ENCODE measurements around the gene SH3PXD2A. TPM values are rescaled to one million over a fixed set of nuclear protein-coding genes. Genes with fewer than 3 reads are reported as not detected.

The SH3PXD2A gene
- total and polyA plus RNA-seq, 10 of the 15 experiments (the other 5 are each of a cell fraction or from before 2014, with no cell fraction given), result 0.63 to 14.0 (median 4.4) TPM

- ATAC-seq (no peak), FAIRE-seq (no peak), DNase-seq (ENCODE audit: low read depth, low spot score) (no peak)
- Histone ChIP-seq H3K36me3 (ENCODE audit: control insufficient read depth in 2 of 2, insufficient read depth in 2 of 2, low read length in 1 of 2) (peaks cover 24 to 27% of the 10 kb centered on the region in 2 experiments; a peak in 3 of 4 replicates), H3K4me2 (ENCODE audit: control insufficient read depth, insufficient read depth) (no peak overlapping the region), H3K9ac (ENCODE audit: control insufficient read depth, insufficient read depth, low read length) (no peak overlapping the region), H3K4me3 (no peak overlapping the region), H3K27ac (ENCODE audit: control insufficient read depth, insufficient read depth) (no peak overlapping the region), H3K9me3 (replicated peaks; ENCODE audit: control insufficient read depth, insufficient read depth, low read length) (no peaks in the 10 kb centered on the region), H3K79me2 (ENCODE audit: control insufficient read depth, insufficient read depth, low read length) (no peaks in the 10 kb centered on the region), H2AFZ (ENCODE audit: control insufficient read depth, low read depth, low read length) (no peak overlapping the region), H3K4me1 (ENCODE audit: control insufficient read depth, insufficient read depth, low read length) (no peaks in the 10 kb centered on the region), H4K20me1 (ENCODE audit: control insufficient read depth, insufficient read depth) (no peaks in the 10 kb centered on the region), H3K27me3 (replicated peaks in 1 of 2; ENCODE audit: control insufficient read depth in 2 of 2, insufficient read depth in 2 of 2, low read length in 1 of 2) (no peaks in the 10 kb centered on the region)
- SMC1A ChIA-PET (ENCODE audit: uncharacterized antibody, unreplicated experiment), result no interaction called here
- POLR2A ChIA-PET, result interaction anchor here (0.6 kb wide), 1 partner anchor 13 kb away, joined by 6 read pairs; no protein-coding TSS in a partner anchor
- TF ChIP-seq WRNIP1 (IDR thresholded peaks at IDR 0.05; ENCODE audit: borderline replicate concordance, low read depth, low read length), result no peak
- TF ChIP-seq SREBF1 (IDR thresholded peaks at IDR 0.05; ENCODE audit: low read length), result no peak
- TF ChIP-seq RAD51 (IDR thresholded peaks at IDR 0.05), result no peak
- no peak for TF ChIP-seq PML (IDR thresholded peaks at IDR 0.05; ENCODE audit: low read length)
- no peak for TF ChIP-seq SIN3A (IDR thresholded peaks at IDR 0.05; ENCODE audit: low read depth, low read length)
- no peak for TF ChIP-seq MXI1 (IDR thresholded peaks at IDR 0.05; ENCODE audit: low read depth, low read length)
- TF ChIP-seq MAX (IDR thresholded peaks at IDR 0.05; ENCODE audit: low read depth, low read length), result no peak
- no peak for TF ChIP-seq POLR2AphosphoS5 (IDR thresholded peaks at IDR 0.05; ENCODE audit: low read length)
- TF ChIP-seq NFYB (IDR thresholded peaks at IDR 0.05; ENCODE audit: insufficient read depth, low read depth, low read length), result no peak
- no peak for TF ChIP-seq CBX3 (IDR thresholded peaks at IDR 0.05; ENCODE audit: borderline replicate concordance, low read depth)
- TF ChIP-seq DPF2 (IDR thresholded peaks at IDR 0.05), result no peak
- TF ChIP-seq RB1 (IDR thresholded peaks at IDR 0.05; ENCODE audit: borderline replicate concordance), result no peak
- 84% methylated on average over 12 of the region's 13 CpGs for WGBS (ENCODE audit: insufficient coverage, insufficient replicate concordance, low lambda C conversion rate, missing lambda C conversion rate)
- RAD21 ChIA-PET (ENCODE audit: unreplicated experiment), result no interaction called here
- CTCF ChIA-PET, result no interaction called here
- no TSS peak for BruUV-seq (replicated peaks)
- intact Hi-C loops (cut with micrococcal nuclease; ENCODE audit: unreplicated experiment), result no loop called here
- in situ Hi-C loops (cut with MboI), result no loop called here
These were observed 237.6 kb downstream of the SH3PXD2A start for GRCh38 chr10:103617602-103618385.

Measured in GM12878 (cell line).